SK-N-SH treated with all-trans-retinoic acid at 6 μM for 48 hours (cell line): ENCODE data around the gene VASN.

Experiments used
- ATAC-seq: fragments of 200-7000 bp; cut with Tn5 transposase; 3 replicates; pipeline ENCODE4 v1.9.1; 2020; ENCODE audit warnings: mild to moderate bottlenecking, moderate library complexity
- ARNTL ChIP-seq: fragments of 450-650 bp; formaldehyde crosslinking; IDR thresholded peaks from 2 replicates; pipeline ENCODE4 v1.5.0; 2020; ENCODE audit warnings: low read depth, mild to moderate bottlenecking, moderate library complexity, borderline replicate concordance
- CSDC2 ChIP-seq: fragments of 250-450 bp; sonication (Bioruptor Pico); IDR thresholded peaks from 2 replicates; pipeline ENCODE4 v1.5.0; 2020; ENCODE audit warnings: mild to moderate bottlenecking, moderate library complexity
- GLIS3 ChIP-seq: fragments of 250-450 bp; sonication (Bioruptor Pico); IDR thresholded peaks from 2 replicates; pipeline ENCODE4 v1.5.0; 2020; ENCODE audit warnings: mild to moderate bottlenecking, moderate library complexity
- PPARA ChIP-seq: fragments of 250-450 bp; sonication (Bioruptor Pico); IDR thresholded peaks from 2 replicates; pipeline ENCODE4 v1.5.0; 2020; ENCODE audit warnings: mild to moderate bottlenecking, borderline replicate concordance
- RARB ChIP-seq: fragments of 250-450 bp; sonication (Bioruptor Pico); IDR thresholded peaks from 2 replicates; pipeline ENCODE4 v1.8.0; 2021; ENCODE audit warnings: mild to moderate bottlenecking, moderate library complexity
- TCF4 ChIP-seq: fragments of 250-450 bp; sonication (Bioruptor Pico); IDR thresholded peaks from 2 replicates; pipeline ENCODE4 v1.8.0; 2021; ENCODE audit warnings: mild to moderate bottlenecking, moderate library complexity, borderline replicate concordance
- TOX ChIP-seq: fragments of 250-450 bp; sonication (Bioruptor Pico); IDR thresholded peaks from 2 replicates; pipeline ENCODE4 v1.8.0; 2021; ENCODE audit warnings: mild to moderate bottlenecking, moderate library complexity, borderline replicate concordance
- ZC3H10 ChIP-seq: fragments of 250-450 bp; sonication (Bioruptor Pico); IDR thresholded peaks from 2 replicates; pipeline ENCODE4 v1.5.1; 2021; ENCODE audit warnings: mild to moderate bottlenecking, moderate library complexity
- ZNF565 ChIP-seq: fragments of 450-650 bp; formaldehyde crosslinking; conservative IDR thresholded peaks from 2 replicates; pipeline ENCODE4 v1.5.0; 2020; ENCODE audit warnings: low read depth, mild to moderate bottlenecking, moderate library complexity
- TF ChIP-seq, protein P1 (sequence below): fragments of 250-450 bp; sonication (Bioruptor Pico); IDR thresholded peaks from 2 replicates; pipeline ENCODE4 v1.5.1; 2021; ENCODE audit warnings: mild to moderate bottlenecking, moderate library complexity
- TF ChIP-seq, protein P2 (sequence below): fragments of 250-450 bp; sonication (Bioruptor Pico); IDR thresholded peaks from 2 replicates; pipeline ENCODE4 v1.5.1; 2020; ENCODE audit warnings: low read depth, mild to moderate bottlenecking, moderate library complexity
- TF ChIP-seq, protein P3 (sequence below): fragments of 250-450 bp; sonication (Bioruptor Pico); IDR thresholded peaks from 2 replicates; pipeline ENCODE4 v1.5.0; 2020; ENCODE audit warnings: mild to moderate bottlenecking, moderate library complexity
- TF ChIP-seq, protein P4 (sequence below): fragments of 250-450 bp; sonication (Bioruptor Pico); IDR thresholded peaks from 2 replicates; pipeline ENCODE4 v1.8.0; 2020; ENCODE audit warnings: mild to moderate bottlenecking, moderate library complexity, borderline replicate concordance
- TF ChIP-seq, protein P5 (sequence below): fragments of 250-450 bp; sonication (Bioruptor Pico); IDR thresholded peaks from 2 replicates; pipeline ENCODE4 v1.8.0; 2021; ENCODE audit warnings: low read depth, mild to moderate bottlenecking, moderate library complexity, borderline replicate concordance

Gene VASN

DNA sequence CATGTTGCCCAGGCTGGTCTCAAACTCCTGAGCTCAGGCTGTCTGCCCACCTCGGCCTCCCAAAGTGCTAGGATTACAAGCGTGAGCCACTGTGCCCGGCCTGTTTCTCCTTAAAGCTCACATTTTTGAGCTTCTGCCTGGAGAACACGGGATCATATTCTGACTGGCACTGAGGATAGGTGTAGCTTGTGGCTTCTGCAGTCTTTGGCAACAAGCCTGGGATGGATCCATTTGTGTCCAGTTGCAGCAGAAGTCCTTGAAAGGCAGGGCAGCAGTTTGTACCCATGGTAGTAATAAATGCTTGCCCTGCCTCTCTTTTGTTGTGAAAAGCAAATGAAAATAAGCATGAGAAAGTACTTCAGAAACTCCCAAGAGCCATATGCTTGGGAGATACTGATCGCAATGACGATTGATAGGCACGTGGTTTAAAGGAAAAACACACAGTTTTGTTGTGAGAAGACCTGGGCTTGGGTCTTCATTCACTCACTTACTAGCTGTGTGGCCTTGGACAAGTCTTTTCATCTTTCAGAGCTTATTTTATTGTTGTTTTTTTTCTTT lies 47.8 kb downstream of the VASN start:
- TF ChIP-seq ARNTL, result no peak
- TF ChIP-seq, protein P1, sequence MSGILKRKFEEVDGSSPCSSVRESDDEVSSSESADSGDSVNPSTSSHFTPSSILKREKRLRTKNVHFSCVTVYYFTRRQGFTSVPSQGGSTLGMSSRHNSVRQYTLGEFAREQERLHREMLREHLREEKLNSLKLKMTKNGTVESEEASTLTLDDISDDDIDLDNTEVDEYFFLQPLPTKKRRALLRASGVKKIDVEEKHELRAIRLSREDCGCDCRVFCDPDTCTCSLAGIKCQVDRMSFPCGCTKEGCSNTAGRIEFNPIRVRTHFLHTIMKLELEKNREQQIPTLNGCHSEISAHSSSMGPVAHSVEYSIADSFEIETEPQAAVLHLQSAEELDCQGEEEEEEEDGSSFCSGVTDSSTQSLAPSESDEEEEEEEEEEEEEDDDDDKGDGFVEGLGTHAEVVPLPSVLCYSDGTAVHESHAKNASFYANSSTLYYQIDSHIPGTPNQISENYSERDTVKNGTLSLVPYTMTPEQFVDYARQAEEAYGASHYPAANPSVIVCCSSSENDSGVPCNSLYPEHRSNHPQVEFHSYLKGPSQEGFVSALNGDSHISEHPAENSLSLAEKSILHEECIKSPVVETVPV (CRISPR knock-in tag), result no peak
- TF ChIP-seq ZNF565, result no peak
- TF ChIP-seq ZC3H10 (CRISPR knock-in tag), result no peak
- ATAC-seq, result no peak

DNA sequence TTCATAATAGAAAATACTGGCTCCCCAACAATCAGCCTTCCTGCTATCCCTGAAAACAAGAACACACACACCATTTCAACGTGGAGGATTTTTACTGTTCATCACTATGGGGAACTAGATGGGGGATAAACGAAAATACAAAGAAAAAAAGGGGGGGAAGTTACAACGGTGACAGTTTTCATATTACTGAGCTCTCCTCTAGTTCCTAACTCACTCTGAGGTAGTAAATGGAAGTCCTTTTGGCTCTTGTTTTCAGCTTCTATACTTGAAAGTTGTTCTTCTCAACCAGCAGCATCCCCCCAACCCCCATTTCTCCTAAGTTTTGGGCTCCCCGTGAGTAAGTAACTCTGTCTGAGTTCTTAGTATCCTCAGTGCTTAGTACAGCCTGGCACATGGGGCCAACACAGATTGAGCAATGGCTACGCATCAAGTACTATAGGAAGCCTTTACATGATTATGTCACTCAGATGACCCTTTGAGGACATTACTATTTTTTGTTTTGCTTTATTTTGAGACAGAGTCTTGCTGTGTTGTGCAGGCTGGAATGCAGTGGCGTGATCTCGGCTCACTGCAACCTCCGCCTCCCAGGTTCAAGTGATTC lies 49.0 kb downstream of the VASN start:
- ATAC-seq, result no peak
- TF ChIP-seq, protein P2, sequence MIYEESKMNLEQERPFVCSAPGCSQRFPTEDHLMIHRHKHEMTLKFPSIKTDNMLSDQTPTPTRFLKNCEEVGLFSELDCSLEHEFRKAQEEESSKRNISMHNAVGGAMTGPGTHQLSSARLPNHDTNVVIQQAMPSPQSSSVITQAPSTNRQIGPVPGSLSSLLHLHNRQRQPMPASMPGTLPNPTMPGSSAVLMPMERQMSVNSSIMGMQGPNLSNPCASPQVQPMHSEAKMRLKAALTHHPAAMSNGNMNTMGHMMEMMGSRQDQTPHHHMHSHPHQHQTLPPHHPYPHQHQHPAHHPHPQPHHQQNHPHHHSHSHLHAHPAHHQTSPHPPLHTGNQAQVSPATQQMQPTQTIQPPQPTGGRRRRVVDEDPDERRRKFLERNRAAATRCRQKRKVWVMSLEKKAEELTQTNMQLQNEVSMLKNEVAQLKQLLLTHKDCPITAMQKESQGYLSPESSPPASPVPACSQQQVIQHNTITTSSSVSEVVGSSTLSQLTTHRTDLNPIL (CRISPR knock-in tag), result no peak
- TF ChIP-seq TOX (CRISPR knock-in tag), result no peak
- no peak for TF ChIP-seq GLIS3
- TF ChIP-seq RARB, result no peak
- no peak for TF ChIP-seq ZC3H10 (CRISPR knock-in tag)
- TF ChIP-seq, all 23 proteins: peak for 0

DNA sequence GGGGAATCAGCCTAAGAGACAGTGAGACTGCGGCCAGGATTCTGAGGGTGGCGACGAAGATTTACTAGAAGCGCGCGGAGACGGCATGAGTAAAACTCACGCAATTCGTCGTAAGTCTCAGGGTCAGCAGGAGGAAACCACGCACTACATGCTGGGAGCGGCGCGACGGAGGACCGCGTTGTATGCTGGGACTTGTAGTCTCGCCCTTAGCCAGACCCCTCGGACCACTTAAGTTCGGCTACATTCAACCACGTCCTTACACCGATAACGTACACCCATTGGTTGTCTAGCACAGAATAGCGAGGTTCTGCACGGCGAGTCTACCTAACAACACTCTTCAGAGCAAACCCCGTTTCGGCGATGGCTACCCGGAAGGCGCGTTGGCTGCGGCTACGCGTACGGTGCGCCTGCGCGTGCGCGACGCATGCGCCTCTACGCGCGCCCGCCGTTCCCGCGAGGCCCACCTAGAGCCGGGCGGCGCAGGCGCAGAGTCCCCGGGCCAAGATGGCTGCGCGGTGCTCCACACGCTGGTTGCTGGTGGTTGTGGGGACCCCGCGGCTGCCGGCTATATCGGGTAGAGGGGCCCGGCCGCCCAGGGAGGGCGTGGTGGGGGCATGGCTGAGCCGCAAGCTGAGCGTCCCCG lies 53.9 kb downstream of the VASN start, which contains the start of gene DNAJA3:
TSS of gene DNAJA3 (plus strand) at position 491 of the 643 bp plus-strand sequence. CDS start at position 505, 14 bp downstream.
- ATAC-seq, result peak; percentile 97
- TF ChIP-seq, protein P3, sequence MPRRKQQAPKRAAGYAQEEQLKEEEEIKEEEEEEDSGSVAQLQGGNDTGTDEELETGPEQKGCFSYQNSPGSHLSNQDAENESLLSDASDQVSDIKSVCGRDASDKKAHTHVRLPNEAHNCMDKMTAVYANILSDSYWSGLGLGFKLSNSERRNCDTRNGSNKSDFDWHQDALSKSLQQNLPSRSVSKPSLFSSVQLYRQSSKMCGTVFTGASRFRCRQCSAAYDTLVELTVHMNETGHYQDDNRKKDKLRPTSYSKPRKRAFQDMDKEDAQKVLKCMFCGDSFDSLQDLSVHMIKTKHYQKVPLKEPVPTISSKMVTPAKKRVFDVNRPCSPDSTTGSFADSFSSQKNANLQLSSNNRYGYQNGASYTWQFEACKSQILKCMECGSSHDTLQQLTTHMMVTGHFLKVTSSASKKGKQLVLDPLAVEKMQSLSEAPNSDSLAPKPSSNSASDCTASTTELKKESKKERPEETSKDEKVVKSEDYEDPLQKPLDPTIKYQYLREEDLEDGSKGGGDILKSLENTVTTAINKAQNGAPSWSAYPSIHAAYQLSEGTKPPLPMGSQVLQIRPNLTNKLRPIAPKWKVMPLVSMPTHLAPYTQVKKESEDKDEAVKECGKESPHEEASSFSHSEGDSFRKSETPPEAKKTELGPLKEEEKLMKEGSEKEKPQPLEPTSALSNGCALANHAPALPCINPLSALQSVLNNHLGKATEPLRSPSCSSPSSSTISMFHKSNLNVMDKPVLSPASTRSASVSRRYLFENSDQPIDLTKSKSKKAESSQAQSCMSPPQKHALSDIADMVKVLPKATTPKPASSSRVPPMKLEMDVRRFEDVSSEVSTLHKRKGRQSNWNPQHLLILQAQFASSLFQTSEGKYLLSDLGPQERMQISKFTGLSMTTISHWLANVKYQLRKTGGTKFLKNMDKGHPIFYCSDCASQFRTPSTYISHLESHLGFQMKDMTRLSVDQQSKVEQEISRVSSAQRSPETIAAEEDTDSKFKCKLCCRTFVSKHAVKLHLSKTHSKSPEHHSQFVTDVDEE, result 0 out of 2 replicates have a peak, but pooled peaks have one; percentile 43
- TF ChIP-seq CSDC2 (no peak), RARB (no peak), ARNTL (no peak), ZNF565 (no peak), TCF4 (CRISPR knock-in tag) (no peak)
- TF ChIP-seq, protein P4, sequence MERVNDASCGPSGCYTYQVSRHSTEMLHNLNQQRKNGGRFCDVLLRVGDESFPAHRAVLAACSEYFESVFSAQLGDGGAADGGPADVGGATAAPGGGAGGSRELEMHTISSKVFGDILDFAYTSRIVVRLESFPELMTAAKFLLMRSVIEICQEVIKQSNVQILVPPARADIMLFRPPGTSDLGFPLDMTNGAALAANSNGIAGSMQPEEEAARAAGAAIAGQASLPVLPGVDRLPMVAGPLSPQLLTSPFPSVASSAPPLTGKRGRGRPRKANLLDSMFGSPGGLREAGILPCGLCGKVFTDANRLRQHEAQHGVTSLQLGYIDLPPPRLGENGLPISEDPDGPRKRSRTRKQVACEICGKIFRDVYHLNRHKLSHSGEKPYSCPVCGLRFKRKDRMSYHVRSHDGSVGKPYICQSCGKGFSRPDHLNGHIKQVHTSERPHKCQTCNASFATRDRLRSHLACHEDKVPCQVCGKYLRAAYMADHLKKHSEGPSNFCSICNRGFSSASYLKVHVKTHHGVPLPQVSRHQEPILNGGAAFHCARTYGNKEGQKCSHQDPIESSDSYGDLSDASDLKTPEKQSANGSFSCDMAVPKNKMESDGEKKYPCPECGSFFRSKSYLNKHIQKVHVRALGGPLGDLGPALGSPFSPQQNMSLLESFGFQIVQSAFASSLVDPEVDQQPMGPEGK (CRISPR knock-in tag), result no peak

DNA sequence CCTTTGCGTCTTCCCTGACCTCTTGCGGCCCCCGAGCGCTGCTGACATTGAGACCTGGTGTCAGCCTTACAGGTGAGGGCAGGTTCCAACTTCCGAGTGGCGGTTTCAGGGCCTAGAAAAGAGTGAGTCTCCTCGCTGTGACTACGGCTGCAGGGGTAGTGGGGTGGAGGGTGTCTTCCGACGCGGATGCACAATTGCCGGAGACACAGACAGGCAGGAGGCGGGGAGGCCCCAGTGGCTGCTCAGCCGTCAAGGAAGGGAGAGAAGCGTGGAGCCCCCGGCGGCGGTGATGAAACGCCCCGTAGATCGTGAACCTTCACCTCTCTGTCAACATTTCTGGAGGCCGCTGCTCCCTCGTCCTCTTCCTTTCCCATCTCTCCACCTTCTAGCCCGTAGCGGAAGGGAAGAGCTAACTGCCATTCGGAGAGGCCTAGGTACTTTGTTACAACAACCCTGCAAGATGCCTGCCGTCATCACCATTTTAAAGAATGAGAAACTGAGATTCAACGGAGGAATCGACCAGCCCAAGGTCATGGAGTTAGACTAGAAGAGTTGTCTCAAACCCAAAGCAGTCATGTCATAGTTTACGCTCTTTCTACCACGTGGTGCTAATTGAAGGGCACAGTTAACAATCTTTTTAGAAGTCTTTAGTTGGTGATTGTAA lies 54.5 kb downstream of the VASN start:
- ATAC-seq, result peak; percentile 48
- TF ChIP-seq, protein P5, sequence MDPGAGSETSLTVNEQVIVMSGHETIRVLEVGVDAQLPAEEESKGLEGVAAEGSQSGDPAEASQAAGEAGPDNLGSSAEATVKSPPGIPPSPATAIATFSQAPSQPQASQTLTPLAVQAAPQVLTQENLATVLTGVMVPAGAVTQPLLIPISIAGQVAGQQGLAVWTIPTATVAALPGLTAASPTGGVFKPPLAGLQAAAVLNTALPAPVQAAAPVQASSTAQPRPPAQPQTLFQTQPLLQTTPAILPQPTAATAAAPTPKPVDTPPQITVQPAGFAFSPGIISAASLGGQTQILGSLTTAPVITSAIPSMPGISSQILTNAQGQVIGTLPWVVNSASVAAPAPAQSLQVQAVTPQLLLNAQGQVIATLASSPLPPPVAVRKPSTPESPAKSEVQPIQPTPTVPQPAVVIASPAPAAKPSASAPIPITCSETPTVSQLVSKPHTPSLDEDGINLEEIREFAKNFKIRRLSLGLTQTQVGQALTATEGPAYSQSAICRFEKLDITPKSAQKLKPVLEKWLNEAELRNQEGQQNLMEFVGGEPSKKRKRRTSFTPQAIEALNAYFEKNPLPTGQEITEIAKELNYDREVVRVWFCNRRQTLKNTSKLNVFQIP (CRISPR knock-in tag), result no peak
- no peak for TF ChIP-seq GLIS3
- no peak for TF ChIP-seq PPARA (CRISPR knock-in tag)
